Epithelial cell of prostate (primary cell): ENCODE measurements around the gene PSEN1.

Experiments
- DNase-seq: peaks from one replicate; pipeline ENCODE4 v3.0.0-alpha.2; 2011; ENCODE audit warnings: low read depth, low spot score
- H3K27ac ChIP-seq: fragments of 450-650 bp; 2 replicates; pipeline ENCODE4 v1.5.1; 2017; ENCODE audit warnings: mild to moderate bottlenecking

PSEN1 gene

GRCh38 chr14:73250317-73250713 is 114.0 kb downstream of the PSEN1 start:
- no peak for DNase-seq
- no peak overlapping the region for H3K27ac ChIP-seq

DNA sequence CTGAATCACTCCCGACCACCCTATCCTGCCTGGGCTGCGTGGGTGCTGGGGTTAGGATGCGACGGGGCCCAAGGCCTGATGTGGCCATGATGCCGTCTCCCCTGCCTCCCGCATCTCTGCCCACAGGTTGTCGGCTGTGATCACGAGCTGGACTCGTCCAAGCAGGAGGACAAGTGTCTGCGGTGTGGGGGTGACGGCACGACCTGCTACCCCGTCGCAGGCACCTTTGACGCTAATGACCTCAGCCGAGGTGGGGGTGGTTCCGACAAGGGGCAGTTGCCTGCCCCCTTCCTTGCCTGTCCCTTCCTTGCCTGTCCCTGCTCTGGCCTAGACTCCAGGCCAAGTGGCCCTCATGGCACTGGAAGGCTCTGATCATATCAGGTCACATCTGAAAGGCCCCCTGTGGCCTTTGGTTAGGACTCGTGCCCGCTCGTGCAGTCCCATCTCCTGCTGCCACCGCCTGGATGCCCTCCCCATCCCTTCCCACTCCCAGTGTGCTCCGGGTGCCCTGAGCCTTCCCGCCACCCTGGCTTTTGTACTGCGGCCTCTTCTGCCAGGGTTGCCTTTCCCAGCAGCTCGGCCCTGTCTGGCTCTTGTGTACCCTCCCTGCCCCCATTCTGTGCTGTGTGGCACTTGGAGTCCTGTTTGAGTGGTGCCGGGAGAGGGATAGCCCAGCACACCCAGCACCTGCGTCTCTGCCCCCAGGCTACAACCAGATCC is 114.6 kb downstream of the PSEN1 start:
- no peak for DNase-seq
- H3K27ac ChIP-seq = no peak overlapping the region

DNA sequence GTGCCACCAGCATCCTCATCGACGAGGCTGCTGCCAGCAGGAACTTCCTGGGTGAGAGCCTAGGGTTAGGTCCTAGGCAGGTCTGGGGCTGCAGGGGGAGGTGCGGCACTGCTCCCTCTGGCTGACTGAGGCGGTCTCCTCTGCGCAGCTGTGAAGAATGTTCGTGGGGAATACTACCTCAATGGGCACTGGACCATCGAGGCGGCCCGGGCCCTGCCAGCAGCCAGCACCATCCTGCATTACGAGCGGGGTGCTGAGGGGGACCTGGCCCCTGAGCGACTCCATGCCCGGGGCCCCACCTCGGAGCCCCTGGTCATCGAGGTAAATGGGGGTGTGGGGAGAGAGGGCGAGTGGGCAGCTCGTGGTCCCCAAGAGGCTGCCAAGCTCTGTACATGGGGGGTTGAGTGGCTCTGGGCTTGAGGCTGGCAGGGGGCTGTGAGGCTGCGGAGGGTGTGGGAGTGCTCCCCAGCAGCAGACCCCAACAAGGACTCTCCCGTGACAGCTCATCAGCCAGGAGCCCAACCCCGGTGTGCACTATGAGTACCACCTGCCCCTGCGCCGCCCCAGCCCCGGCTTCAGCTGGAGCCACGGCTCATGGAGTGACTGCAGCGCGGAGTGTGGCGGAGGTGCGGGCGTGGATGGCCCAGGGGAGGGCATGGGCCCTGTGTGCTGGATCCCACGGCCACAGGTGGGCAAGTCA is 115.4 kb downstream of the PSEN1 start:
- no peak overlapping the region for H3K27ac ChIP-seq
- DNase-seq = no peak

GRCh38 chr14:73252491-73253322 is 116.4 kb downstream of the PSEN1 start:
- no peak for DNase-seq
- H3K27ac ChIP-seq = no peak overlapping the region

DNA sequence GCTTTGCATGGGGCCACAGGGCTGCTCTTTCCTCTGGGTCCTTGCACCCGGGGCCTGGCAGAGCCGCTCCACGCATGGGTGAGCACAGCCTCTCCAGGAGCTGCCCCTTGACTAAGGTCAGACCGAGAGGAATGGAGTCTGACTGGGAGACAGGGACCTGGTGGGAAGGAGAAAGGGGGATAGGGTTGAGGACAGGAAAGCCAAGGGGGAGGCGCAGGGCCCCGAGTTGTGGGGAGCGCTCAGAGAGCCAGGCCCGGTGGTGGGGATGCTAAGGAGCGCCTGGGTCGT is 117.0 kb downstream of the PSEN1 start:
- DNase-seq = no peak
- H3K27ac ChIP-seq = no peak overlapping the region

GRCh38 chr14:73253721-73254120 is 117.4 kb downstream of the PSEN1 start:
- DNase-seq = no peak
- H3K27ac ChIP-seq = no peak overlapping the region

DNA sequence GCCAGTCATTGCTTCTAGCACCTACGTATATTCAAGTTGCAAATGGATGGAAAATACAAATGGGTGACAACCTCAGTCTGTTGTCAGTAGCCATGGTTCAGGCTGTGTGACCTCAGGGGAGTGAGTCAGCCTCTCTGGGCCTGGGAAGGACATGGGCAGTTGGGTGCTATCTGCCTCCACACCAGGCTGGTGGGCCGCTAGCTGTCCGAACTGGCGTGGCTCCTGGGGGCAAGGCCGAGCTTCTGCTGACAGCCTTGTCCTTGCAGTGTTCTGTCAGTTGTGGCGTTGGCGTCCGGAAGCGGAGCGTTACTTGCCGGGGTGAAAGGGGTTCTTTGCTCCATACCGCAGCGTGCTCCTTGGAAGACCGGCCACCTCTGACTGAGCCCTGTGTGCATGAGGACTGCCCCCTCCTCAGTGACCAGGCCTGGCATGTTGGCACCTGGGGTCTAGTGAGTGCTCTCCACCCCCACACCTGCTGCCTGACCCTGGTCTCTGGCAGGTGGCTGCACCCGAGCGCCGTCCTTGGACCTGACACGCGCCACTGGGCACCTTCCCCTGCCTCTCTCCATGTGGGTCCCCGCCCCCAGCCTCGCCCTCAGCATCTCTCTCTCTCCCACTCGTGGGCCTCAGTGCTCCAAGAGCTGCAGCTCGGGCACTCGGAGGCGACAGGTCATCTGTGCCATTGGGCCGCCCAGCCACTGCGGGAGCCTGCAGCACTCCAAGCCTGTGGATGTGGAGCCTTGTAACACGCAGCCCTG is 118.1 kb downstream of the PSEN1 start:
- no peak overlapping the region for H3K27ac ChIP-seq
- no peak for DNase-seq

GRCh38 chr14:73255005-73255400 is 118.7 kb downstream of the PSEN1 start:
- no peak for DNase-seq
- H3K27ac ChIP-seq = no peak overlapping the region

DNA sequence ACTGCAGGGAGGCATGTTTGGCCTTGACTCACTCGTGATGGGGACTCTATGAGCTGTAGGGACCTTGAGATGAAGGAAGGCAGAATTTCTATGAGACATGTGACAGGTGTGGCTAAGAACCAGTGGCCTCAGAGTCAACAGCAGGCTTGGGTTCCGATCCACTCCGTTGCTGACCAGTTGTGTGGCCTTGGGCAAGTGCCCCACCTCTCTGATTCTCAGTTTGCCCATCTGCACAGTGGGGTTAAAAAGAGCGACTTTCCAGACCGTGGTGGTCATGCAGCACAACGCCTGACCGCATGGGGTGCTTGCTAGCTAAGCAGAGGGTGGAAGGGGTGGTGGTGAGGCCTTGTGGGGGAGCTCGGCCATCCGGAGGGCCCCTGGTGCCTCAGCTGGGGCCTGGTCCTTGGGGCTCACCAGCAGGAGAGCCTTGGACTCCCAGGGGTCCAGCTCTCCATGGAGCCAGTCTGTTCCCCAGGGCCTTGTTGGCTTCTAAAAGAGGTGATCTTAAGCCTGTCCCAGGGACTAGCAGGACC is 119.5 kb downstream of the PSEN1 start:
- no peak for DNase-seq
- no peak overlapping the region for H3K27ac ChIP-seq

GRCh38 chr14:73258076-73258475 is 121.8 kb downstream of the PSEN1 start:
- DNase-seq = no peak
- no peak overlapping the region for H3K27ac ChIP-seq

GRCh38 chr14:73258845-73259611 is 122.7 kb downstream of the PSEN1 start:
- H3K27ac ChIP-seq = no peak overlapping the region
- no peak for DNase-seq

GRCh38 chr14:73259837-73260236 is 123.5 kb downstream of the PSEN1 start:
- DNase-seq = no peak
- no peak overlapping the region for H3K27ac ChIP-seq

GRCh38 chr14:73260574-73260973 is 124.3 kb downstream of the PSEN1 start:
- DNase-seq = no peak

DNA sequence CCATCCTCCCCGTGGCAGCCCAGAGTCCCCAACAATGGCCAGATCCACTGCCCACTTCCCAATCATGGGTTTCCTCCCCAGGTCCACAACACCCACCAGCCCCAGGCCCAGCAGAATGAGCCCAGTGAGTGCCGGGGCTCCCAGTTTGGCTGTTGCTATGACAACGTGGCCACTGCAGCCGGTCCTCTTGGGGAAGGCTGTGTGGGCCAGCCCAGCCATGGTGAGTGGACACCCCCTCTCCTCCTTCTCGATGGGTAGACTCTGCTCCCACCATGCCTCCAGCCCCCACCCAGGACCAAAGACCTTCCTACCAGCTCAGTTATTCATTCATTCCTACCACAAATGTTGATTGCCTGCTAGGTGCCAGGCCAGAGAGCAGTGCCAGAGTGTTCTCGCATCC is 124.8 kb downstream of the PSEN1 start:
- DNase-seq = no peak

More at GRCh38 chr14:73260574-73260973, 124.3 kb downstream of the PSEN1 start:
- no peak overlapping the region for H3K27ac ChIP-seq

DNA sequence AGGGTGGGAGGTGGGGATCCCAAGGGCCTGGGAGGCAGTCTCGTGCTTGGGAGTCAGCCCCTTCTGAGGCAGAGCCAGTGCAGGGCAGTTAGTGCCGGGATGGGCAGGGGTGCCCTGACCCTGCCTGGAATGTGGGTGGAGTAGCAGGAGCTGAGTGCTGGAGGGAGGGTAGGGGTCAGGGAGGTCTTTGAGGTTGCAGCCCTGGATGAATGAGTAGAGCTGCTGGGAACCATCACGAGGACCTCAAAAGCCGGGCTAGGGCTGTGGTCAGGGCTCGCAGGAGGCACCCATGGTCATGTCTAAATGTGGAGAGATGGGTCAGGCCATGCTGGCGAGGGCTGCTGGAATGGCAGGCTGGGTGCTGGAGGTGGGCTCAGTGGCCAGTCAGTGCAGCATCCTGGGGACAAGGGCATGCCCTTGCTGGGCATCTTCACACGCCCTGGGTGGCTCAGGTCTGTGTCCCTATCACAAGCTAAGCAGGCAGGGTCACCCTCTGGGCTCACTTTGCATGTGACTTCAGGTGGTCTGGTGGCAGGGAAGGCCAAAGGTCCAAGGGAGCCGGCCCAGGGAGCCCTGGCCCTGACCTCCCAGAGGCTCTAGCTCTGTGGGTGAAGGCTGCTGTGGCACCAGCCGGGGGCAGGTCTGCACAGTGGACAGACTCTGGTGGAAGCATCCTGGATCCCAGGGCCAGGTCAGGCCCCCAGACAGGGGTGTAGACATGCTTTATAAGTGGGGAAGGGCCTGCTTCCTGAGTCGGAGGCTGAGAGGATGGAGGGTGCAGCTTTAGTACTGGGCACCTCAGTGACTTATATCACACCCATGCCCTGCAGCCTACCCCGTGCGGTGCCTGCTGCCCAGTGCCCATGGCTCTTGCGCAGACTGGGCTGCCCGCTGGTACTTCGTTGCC is 125.5 kb downstream of the PSEN1 start:
- H3K27ac ChIP-seq = no peak overlapping the region
- no peak for DNase-seq

More for the DNA sequence above, 124.8 kb downstream of the PSEN1 start:
- no peak overlapping the region for H3K27ac ChIP-seq

GRCh38 chr14:73262427-73263183 is 126.3 kb downstream of the PSEN1 start:
- no peak for DNase-seq
- no peak overlapping the region for H3K27ac ChIP-seq

GRCh38 chr14:73263606-73264005 is 127.3 kb downstream of the PSEN1 start:
- no peak for DNase-seq
- H3K27ac ChIP-seq = no peak overlapping the region
